H9 (cell line): ENCODE measurements around the gene KCNH5. TPM values are rescaled to one million over a fixed set of nuclear protein-coding genes. Genes with fewer than 3 reads are reported as not detected.

ENCODE experiments used
- DNase-seq: peaks from one replicate; pipeline ENCODE4 v3.0.0-alpha.2; 2017
- H2AFZ ChIP-seq: one replicate; pipeline ENCODE4 v1.6.1; 2013; ENCODE audit warnings: mild to moderate bottlenecking, low read length, control low read depth, moderate library complexity
- H2AK5ac ChIP-seq: 2 replicates; pipeline ENCODE4 v1.6.1; 2013; ENCODE audit warnings: low read length, control low read depth, mixed read lengths; ENCODE audit not compliant: insufficient read length
- H2BK120ac ChIP-seq: one replicate; pipeline ENCODE4 v1.6.1; 2013; ENCODE audit warnings: low read depth, mild to moderate bottlenecking, low read length, control low read depth, inconsistent platforms; ENCODE audit not compliant: poor library complexity, severe bottlenecking
- H2BK12ac ChIP-seq: 2 replicates; pipeline ENCODE4 v1.6.1; 2013; ENCODE audit warnings: low read length, control low read depth, mixed read lengths, low read depth; ENCODE audit not compliant: insufficient read length
- H2BK15ac ChIP-seq: 2 replicates; pipeline ENCODE4 v1.6.1; 2013; ENCODE audit warnings: low read depth, low read length, control low read depth
- H2BK20ac ChIP-seq: one replicate; pipeline ENCODE4 v1.6.1; 2013; ENCODE audit warnings: low read depth, mild to moderate bottlenecking, low read length, control low read depth, inconsistent platforms; ENCODE audit not compliant: poor library complexity, severe bottlenecking
- H2BK5ac ChIP-seq: 2 replicates; pipeline ENCODE4 v1.6.1; 2013; ENCODE audit warnings: low read length, control low read depth, mixed read lengths; ENCODE audit not compliant: insufficient read length
- H3K14ac ChIP-seq: 2 replicates; pipeline ENCODE4 v1.6.1; 2013; ENCODE audit warnings: low read length, control low read depth; ENCODE audit not compliant: insufficient read depth
- H3K18ac ChIP-seq: 2 replicates; pipeline ENCODE4 v1.6.1; 2013; ENCODE audit warnings: low read depth, mild to moderate bottlenecking, mixed read lengths, low read length, control low read depth; ENCODE audit not compliant: insufficient read length
- H3K23ac ChIP-seq: 2 replicates; pipeline ENCODE4 v1.6.1; 2013; ENCODE audit warnings: low read length, control low read depth, mixed read lengths, low read depth; ENCODE audit not compliant: insufficient read length
- H3K23me2 ChIP-seq: 2 replicates; pipeline ENCODE4 v1.6.1; 2013; ENCODE audit warnings: low read depth, mild to moderate bottlenecking, mixed read lengths, low read length, control low read depth; ENCODE audit not compliant: insufficient read length, poor library complexity, severe bottlenecking
- H3K27ac ChIP-seq: 2 replicates; pipeline ENCODE4 v1.5.1; 2013; ENCODE audit warnings: low read length, control low read depth, mixed read lengths, low read depth; ENCODE audit not compliant: insufficient read length
- H3K27me3 ChIP-seq: 2 replicates; pipeline ENCODE4 v1.6.1; 2013; ENCODE audit warnings: low read length, control low read depth, inconsistent platforms; ENCODE audit not compliant: insufficient read depth
- H3K4ac ChIP-seq: 2 replicates; pipeline ENCODE4 v1.6.1; 2013; ENCODE audit warnings: low read depth, mild to moderate bottlenecking, control low read depth, inconsistent platforms, low read length, moderate library complexity
- H3K4me1 ChIP-seq: 2 replicates; pipeline ENCODE4 v1.6.1; 2013; ENCODE audit warnings: low read length, control low read depth, inconsistent platforms; ENCODE audit not compliant: insufficient read depth
- H3K4me2 ChIP-seq: 2 replicates; pipeline ENCODE4 v1.6.1; 2013; ENCODE audit warnings: low read length, control low read depth, mixed read lengths; ENCODE audit not compliant: insufficient read length, insufficient read depth
- H3K56ac ChIP-seq: 2 replicates; pipeline ENCODE4 v1.6.1; 2013; ENCODE audit warnings: low read depth, mild to moderate bottlenecking, mixed read lengths, low read length, control low read depth; ENCODE audit not compliant: insufficient read length
- H3K79me1 ChIP-seq: 2 replicates; pipeline ENCODE4 v1.6.1; 2013; ENCODE audit warnings: low read depth, mild to moderate bottlenecking, moderate library complexity, low read length, control low read depth, inconsistent platforms; ENCODE audit not compliant: insufficient read depth, poor library complexity, severe bottlenecking
- H3K79me2 ChIP-seq: 2 replicates; pipeline ENCODE4 v1.6.1; 2013; ENCODE audit warnings: low read length, control low read depth, inconsistent platforms; ENCODE audit not compliant: insufficient read depth
- H3K9ac ChIP-seq: 2 replicates; pipeline ENCODE4 v1.6.1; 2013; ENCODE audit warnings: low read length, control low read depth, mixed read lengths; ENCODE audit not compliant: insufficient read length; ENCODE audit errors: extremely low read depth
- H3K9me3 ChIP-seq: one replicate; pipeline ENCODE4 v1.6.1; 2013; ENCODE audit warnings: low read depth, low read length, inconsistent platforms; ENCODE audit not compliant: control insufficient read depth
- H3T11ph ChIP-seq: one replicate; pipeline ENCODE4 v1.6.1; 2013; ENCODE audit warnings: mild to moderate bottlenecking, low read length, control low read depth, inconsistent platforms
- H4K20me1 ChIP-seq: one replicate; pipeline ENCODE4 v1.6.1; 2013; ENCODE audit not compliant: control insufficient read depth, insufficient read length, insufficient read depth
- H4K5ac ChIP-seq: 2 replicates; pipeline ENCODE4 v1.6.1; 2013; ENCODE audit warnings: low read depth, mild to moderate bottlenecking, mixed read lengths, low read length, control low read depth; ENCODE audit not compliant: insufficient read length
- H4K8ac ChIP-seq: replicated peaks from 2 replicates; pipeline ENCODE4 v1.6.1; 2013; ENCODE audit warnings: low read length, control low read depth, mixed read lengths, low read depth; ENCODE audit not compliant: insufficient read length
- H4K91ac ChIP-seq: 2 replicates; pipeline ENCODE4 v1.6.1; 2013; ENCODE audit warnings: low read depth, mild to moderate bottlenecking, moderate library complexity, mixed read lengths, low read length, control low read depth; ENCODE audit not compliant: insufficient read length
- H3K27ac Mint-ChIP-seq, 3 experiments: 2 replicates in 2 of 3; 3 replicates in 1 of 3; pipeline ENCODE4 v1.8.0; 2020 to 2021; ENCODE audit warnings: mixed read lengths in 3 of 3, mild to moderate bottlenecking in 1 of 3, moderate library complexity in 1 of 3
- H3K27me3 Mint-ChIP-seq: 2 replicates; pipeline ENCODE4 v1.8.0; 2021; ENCODE audit warnings: low read depth, mild to moderate bottlenecking, moderate library complexity, mixed read lengths
- H3K36me3 Mint-ChIP-seq, 3 experiments: 2 replicates in 2 of 3; 3 replicates in 1 of 3; pipeline ENCODE4 v1.8.0; 2020 to 2021; ENCODE audit warnings: low read depth in 3 of 3, mixed read lengths in 3 of 3; ENCODE audit not compliant: insufficient read depth in 1 of 3
- H3K4me1 Mint-ChIP-seq, 2 experiments: 2 replicates each; pipeline ENCODE4 v1.8.0; 2020; ENCODE audit warnings: mixed read lengths in 2 of 2
- H3K4me3 Mint-ChIP-seq, 2 experiments: 2 replicates in 1 of 2; 3 replicates in 1 of 2; pipeline ENCODE4 v1.8.0; 2020 to 2021; ENCODE audit warnings: mild to moderate bottlenecking in 2 of 2, mixed read lengths in 2 of 2, moderate library complexity in 1 of 2
- H3K9me3 Mint-ChIP-seq, 2 experiments: 2 replicates in 1 of 2; 3 replicates in 1 of 2; pipeline ENCODE4 v1.8.0; 2020; ENCODE audit warnings: mild to moderate bottlenecking in 2 of 2, mixed read lengths in 2 of 2, moderate library complexity in 1 of 2
- total RNA-seq: library from RNA; stranded (reverse); gene quantifications from 2 replicates; pipeline ENCODE4 v1.2.1, GENCODE V29; 2021
- TF ChIP-seq, protein P1 (sequence below): fragments of 200-600 bp; sonication (generic); conservative IDR thresholded peaks from 3 replicates; pipeline ENCODE4 v1.8.0; 2021; ENCODE audit warnings: antibody characterized with exemption, mild to moderate bottlenecking

Gene KCNH5
- total RNA-seq, 1 experiment from 2014 or later = 0.42 TPM

GRCh38 chr14:63076488-63076887 lies 31.2 kb upstream of the KCNH5 start:
- Mint-ChIP-seq H3K36me3 (peaks cover 0 to 8% (median 1%) of the 10 kb centered on the region in 3 experiments; a peak in 3 of 7 replicates), H3K4me1 (peaks cover 0 to 3% of the 10 kb centered on the region in 2 experiments; a peak in 1 of 4 replicates), H3K9me3 (peaks cover 6 to 15% of the 10 kb centered on the region in 2 experiments), H3K27me3 (no peaks in the 10 kb centered on the region), H3K4me3 (no peak overlapping the region), H3K27ac (no peak overlapping the region)
- Histone ChIP-seq H4K20me1 (no peaks in the 10 kb centered on the region), H4K91ac (no peak overlapping the region), H3K18ac (no peak overlapping the region), H2BK12ac (no peak overlapping the region), H3K14ac (no peak overlapping the region), H3K9me3 (no peaks in the 10 kb centered on the region), H4K8ac (no peak overlapping the region), H3K23me2 (no peaks in the 10 kb centered on the region), H2AFZ (no peak overlapping the region), H2BK15ac (no peak overlapping the region), H3K4ac (no peak overlapping the region), H2BK5ac (no peak overlapping the region), H3K4me1 (no peaks in the 10 kb centered on the region), H3K23ac (no peak overlapping the region), H3K4me2 (no peak overlapping the region), H3K79me2 (no peaks in the 10 kb centered on the region), H3K79me1 (no peaks in the 10 kb centered on the region), H4K5ac (no peak overlapping the region), H3T11ph (no peak overlapping the region), H3K9ac (no peak overlapping the region), H2BK120ac (no peak overlapping the region), H2AK5ac (no peak overlapping the region), H3K56ac (no peak overlapping the region), H3K27me3 (no peaks in the 10 kb centered on the region), H3K27ac (no peak overlapping the region), H2BK20ac (no peak overlapping the region)
- no peak for DNase-seq
- TF ChIP-seq, protein P1, sequence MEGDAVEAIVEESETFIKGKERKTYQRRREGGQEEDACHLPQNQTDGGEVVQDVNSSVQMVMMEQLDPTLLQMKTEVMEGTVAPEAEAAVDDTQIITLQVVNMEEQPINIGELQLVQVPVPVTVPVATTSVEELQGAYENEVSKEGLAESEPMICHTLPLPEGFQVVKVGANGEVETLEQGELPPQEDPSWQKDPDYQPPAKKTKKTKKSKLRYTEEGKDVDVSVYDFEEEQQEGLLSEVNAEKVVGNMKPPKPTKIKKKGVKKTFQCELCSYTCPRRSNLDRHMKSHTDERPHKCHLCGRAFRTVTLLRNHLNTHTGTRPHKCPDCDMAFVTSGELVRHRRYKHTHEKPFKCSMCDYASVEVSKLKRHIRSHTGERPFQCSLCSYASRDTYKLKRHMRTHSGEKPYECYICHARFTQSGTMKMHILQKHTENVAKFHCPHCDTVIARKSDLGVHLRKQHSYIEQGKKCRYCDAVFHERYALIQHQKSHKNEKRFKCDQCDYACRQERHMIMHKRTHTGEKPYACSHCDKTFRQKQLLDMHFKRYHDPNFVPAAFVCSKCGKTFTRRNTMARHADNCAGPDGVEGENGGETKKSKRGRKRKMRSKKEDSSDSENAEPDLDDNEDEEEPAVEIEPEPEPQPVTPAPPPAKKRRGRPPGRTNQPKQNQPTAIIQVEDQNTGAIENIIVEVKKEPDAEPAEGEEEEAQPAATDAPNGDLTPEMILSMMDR = no peak
